HL-60 (cell line): ENCODE data around the gene CD3D.
A peak's percentile ranks its signal among the peaks of the same experiment; 100 is the strongest.

Experiments
- DNase-seq, 2 experiments: peaks; one replicate each; pipeline ENCODE4 v3.0.0-alpha.2; 2010 to 2020; ENCODE audit warnings: low read depth in 1 of 2, low spot score in 1 of 2
- H3K27ac ChIP-seq: fragments of 250-450 bp; sonication (Bioruptor Pico); replicated peaks from 2 replicates; pipeline ENCODE4 v1.5.1; 2020; ENCODE audit warnings: mild to moderate bottlenecking, moderate library complexity
- H3K27me3 ChIP-seq: fragments of 250-450 bp; sonication (Bioruptor Pico); 2 replicates; pipeline ENCODE4 v1.5.1; 2021; ENCODE audit warnings: mild to moderate bottlenecking, moderate library complexity; ENCODE audit not compliant: insufficient read depth, poor library complexity, severe bottlenecking
- H3K4me3 ChIP-seq: replicated peaks from 2 replicates; pipeline ENCODE4 v1.5.1; 2011; ENCODE audit warnings: mild to moderate bottlenecking, control low read depth, low read length; ENCODE audit not compliant: insufficient read depth
- CTCF ChIP-seq: IDR thresholded peaks from one replicate; pipeline ENCODE4 v1.5.1; 2011; ENCODE audit warnings: low read length, control low read depth, inconsistent platforms; ENCODE audit not compliant: insufficient read depth
- GABPA ChIP-seq: IDR thresholded peaks from 2 replicates; pipeline ENCODE4 v1.6.1; 2012; ENCODE audit warnings: low read depth
- POLR2AphosphoS5 ChIP-seq: IDR thresholded peaks from 2 replicates; pipeline ENCODE4 v1.6.1; 2012; ENCODE audit warnings: low read depth
- REST ChIP-seq: IDR thresholded peaks from 2 replicates; pipeline ENCODE4 v1.6.1; 2012; ENCODE audit warnings: low read depth; ENCODE audit not compliant: insufficient replicate concordance
- SPI1 ChIP-seq: IDR thresholded peaks from 2 replicates; pipeline ENCODE4 v1.6.1; 2012; ENCODE audit warnings: low read depth, mild to moderate bottlenecking, borderline replicate concordance

CD3D gene

DNA sequence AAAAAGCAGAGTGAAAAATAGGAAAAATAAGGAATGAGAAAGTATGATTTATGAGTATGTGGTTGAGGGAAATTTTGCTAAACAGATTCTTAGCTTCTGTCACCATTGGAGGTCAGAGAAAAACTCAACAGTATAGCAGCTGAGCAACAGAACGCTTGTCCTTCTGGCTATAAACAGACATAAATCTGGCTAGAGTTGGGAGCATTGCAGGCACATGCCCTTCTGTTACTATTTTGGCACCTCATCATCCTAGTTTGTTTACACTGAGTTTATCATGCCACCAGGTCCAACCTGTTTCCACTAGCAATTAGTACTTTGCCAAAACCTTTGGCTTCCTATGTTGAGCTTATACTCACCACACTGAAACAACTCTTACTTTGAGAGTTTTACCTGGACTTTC, 23.8 kb upstream of the CD3D start:
- TF ChIP-seq GABPA = no peak
- TF ChIP-seq CTCF = no peak
- H3K27me3 ChIP-seq = no peaks in the 10 kb centered on the region
- no peak for DNase-seq
- H3K4me3 ChIP-seq = no peak overlapping the region
- no peak overlapping the region for H3K27ac ChIP-seq

- DNase-seq = no peak
- no peak overlapping the region for H3K27ac ChIP-seq
- no peaks in the 10 kb centered on the region for H3K27me3 ChIP-seq
- TF ChIP-seq GABPA (no peak), SPI1 (no peak), REST (no peak), POLR2AphosphoS5 (no peak), CTCF (no peak)
- H3K4me3 ChIP-seq = no peak overlapping the region
Measured at GRCh38 chr11:118364956-118365615, 22.6 kb upstream of the CD3D start.

DNA sequence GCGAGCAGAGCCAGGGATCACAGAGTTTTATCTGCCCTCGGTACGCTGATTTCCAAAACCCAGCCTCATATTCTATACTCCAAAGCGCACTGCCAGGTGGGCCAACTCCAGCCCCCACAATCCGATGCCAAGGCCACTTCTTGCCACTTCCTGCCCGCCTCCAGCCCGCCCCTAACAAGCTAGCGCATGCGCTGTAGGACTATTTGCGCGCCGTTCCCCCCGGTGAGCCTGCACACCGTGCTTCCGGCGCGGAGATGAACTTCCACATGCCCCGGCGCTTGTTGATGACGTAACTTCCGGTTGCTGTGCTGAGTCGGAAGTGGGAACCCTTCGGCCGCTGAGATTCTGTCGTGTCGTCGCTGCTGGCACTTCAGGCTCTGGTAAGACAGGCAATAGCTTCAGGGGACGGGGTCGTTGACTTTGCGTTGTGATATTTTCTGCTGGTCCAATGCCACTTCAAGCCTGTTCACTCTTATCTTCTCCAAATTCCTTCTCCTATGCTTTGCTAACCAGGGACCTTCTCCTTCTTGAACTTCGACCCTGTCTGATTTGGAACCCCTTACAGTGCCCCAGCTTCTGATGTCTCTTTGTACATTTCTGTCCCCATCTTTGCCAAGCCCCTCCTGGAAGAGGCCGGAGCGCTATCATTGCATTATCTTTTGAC, 16.9 kb upstream of the CD3D start, which contains the start of gene UBE4A:
Gene UBE4A, plus strand, starts transcription at position 306 of the 664 bp plus-strand sequence. CDS start 5,481 bp downstream, outside the sequence.
- no peaks in the 10 kb centered on the region for H3K27me3 ChIP-seq
- peak within 1 kb of the TSS; percentile 60 for H3K27ac ChIP-seq
- peak within 1 kb of the TSS; percentile 81 for H3K4me3 ChIP-seq
- peak; percentile 98 for DNase-seq
- TF ChIP-seq GABPA = peak; percentile 96
- TF ChIP-seq REST = no peak
- TF ChIP-seq POLR2AphosphoS5 = peak; percentile 90
- peak; percentile 59; the same call in 1 of the 2 replicates for TF ChIP-seq SPI1

DNA sequence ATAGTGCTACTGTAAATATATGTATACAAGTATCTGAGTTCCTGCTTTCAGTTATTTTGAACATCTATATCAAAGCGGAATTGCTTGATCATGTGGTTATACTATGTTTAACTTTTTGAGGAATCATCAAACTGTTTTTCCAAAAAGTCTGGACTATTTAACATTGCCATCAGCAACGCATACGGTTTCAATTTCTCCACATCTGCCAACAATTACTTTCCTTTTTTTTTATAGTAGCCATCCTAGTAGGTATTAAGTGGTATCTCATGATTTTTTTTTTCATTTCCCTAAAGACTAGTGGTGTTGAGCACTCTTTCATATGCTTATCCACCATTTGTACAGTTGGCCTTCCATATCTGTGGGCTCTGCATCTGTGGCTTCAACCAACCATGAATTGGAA, 15.6 kb upstream of the CD3D start:
- DNase-seq = no peak
- Histone ChIP-seq H3K27me3 (no peaks in the 10 kb centered on the region), H3K4me3 (no peak overlapping the region), H3K27ac (no peak overlapping the region)
- no peak for TF ChIP-seq POLR2AphosphoS5
- TF ChIP-seq REST = no peak
- TF ChIP-seq CTCF = no peak
- TF ChIP-seq GABPA = no peak
- TF ChIP-seq SPI1 = no peak
